Keratinocyte (primary cell): ENCODE data around the gene SOWAHB. TPM values are rescaled to one million over a fixed set of nuclear protein-coding genes. Genes with fewer than 3 reads are reported as not detected.

Source experiments
- DNase-seq: peaks from one replicate; pipeline ENCODE4 v3.0.0-alpha.2; 2011; ENCODE audit warnings: low read depth, missing footprints, low spot score
- FAIRE-seq: peaks from 2 replicates; lab custom pipeline; 2011; peaks lifted over from hg19 to GRCh38; lab: Jason Lieb, UNC
- H2AFZ ChIP-seq: 2 replicates; pipeline ENCODE4 v1.6.0; 2012; ENCODE audit warnings: low read length, control low read depth, inconsistent platforms; ENCODE audit not compliant: control insufficient read depth
- H3K27ac ChIP-seq: 2 replicates; pipeline ENCODE4 v1.5.1; 2011; ENCODE audit warnings: low read length; ENCODE audit not compliant: control insufficient read depth, insufficient read depth
- H3K27me3 ChIP-seq: 3 replicates; pipeline ENCODE4 v1.6.0; 2011; ENCODE audit warnings: low read length; ENCODE audit not compliant: control insufficient read depth, insufficient read depth; ENCODE audit errors: extremely low read depth
- H3K36me3 ChIP-seq, 2 experiments: 2 replicates in 1 of 2; 3 replicates in 1 of 2; pipeline ENCODE4 v1.5.1; 2011; ENCODE audit warnings: low read length in 2 of 2, mild to moderate bottlenecking in 1 of 2; ENCODE audit not compliant: control insufficient read depth in 2 of 2, insufficient read depth in 2 of 2; ENCODE audit errors: extremely low read depth in 1 of 2
- H3K4me1 ChIP-seq: 3 replicates; pipeline ENCODE4 v1.5.1; 2011; ENCODE audit warnings: low read length; ENCODE audit not compliant: control insufficient read depth, insufficient read depth; ENCODE audit errors: extremely low read depth
- H3K4me2 ChIP-seq: 3 replicates; pipeline ENCODE4 v1.6.0; 2011; ENCODE audit warnings: low read depth, low read length; ENCODE audit not compliant: control insufficient read depth, insufficient read depth; ENCODE audit errors: extremely low read depth
- H3K4me3 ChIP-seq, 3 experiments: fragments of 200-600 bp in 1 of 3; sonication (generic) in 1 of 3; 2 replicates in 2 of 3; 3 replicates in 1 of 3; pipeline ENCODE4 v1.5.1; 2011 to 2016; ENCODE audit warnings: low read length in 3 of 3, mild to moderate bottlenecking in 3 of 3, control low read depth in 2 of 3, inconsistent platforms in 1 of 3, low read depth in 1 of 3, mixed read lengths in 1 of 3, mixed run types in 1 of 3, moderate library complexity in 1 of 3; ENCODE audit not compliant: control insufficient read depth in 2 of 3, insufficient read depth in 2 of 3; ENCODE audit errors: extremely low read depth in 1 of 3
- H3K79me2 ChIP-seq: 2 replicates; pipeline ENCODE4 v1.6.0; 2012; ENCODE audit warnings: low read length; ENCODE audit not compliant: control insufficient read depth, insufficient read depth
- H3K9ac ChIP-seq: 3 replicates; pipeline ENCODE4 v1.6.0; 2011; ENCODE audit warnings: low read length; ENCODE audit not compliant: control insufficient read depth, insufficient read depth; ENCODE audit errors: extremely low read depth
- H3K9me1 ChIP-seq: 3 replicates; pipeline ENCODE4 v1.6.0; 2011; ENCODE audit warnings: low read length; ENCODE audit not compliant: control insufficient read depth, insufficient read depth; ENCODE audit errors: extremely low read depth
- H3K9me3 ChIP-seq: 2 replicates; pipeline ENCODE4 v1.5.1; 2012; ENCODE audit warnings: low read depth, low read length; ENCODE audit not compliant: control insufficient read depth
- H4K20me1 ChIP-seq: 3 replicates; pipeline ENCODE4 v1.6.0; 2011; ENCODE audit warnings: low read length; ENCODE audit not compliant: control insufficient read depth, insufficient read depth; ENCODE audit errors: extremely low read depth
- EZH2 ChIP-seq: IDR thresholded peaks from one replicate; pipeline ENCODE4 v1.6.1; 2012; ENCODE audit warnings: inconsistent platforms, mild to moderate bottlenecking, low read length, moderate library complexity
- dilution Hi-C: fragments of 300-500 bp; cut with MboI; formaldehyde crosslinking; loops from one replicate; pipeline ENCODE4 v1.7.0; 2020; ENCODE audit warnings: low sequenced_read_pairs; ENCODE audit not compliant: extremely low pct_ligation_motif_present
- polyA plus RNA-seq, 5 experiments: library from polyadenylated mRNA; depleted of rRNA in 3 of 5; stranded (reverse) in 3 of 5; stranded (forward) in 1 of 5; unstranded in 1 of 5; fragments of >200 nt; gene quantifications; 1 replicate in 1 of 5; 2 replicates in 3 of 5; 3 replicates in 1 of 5; pipeline versions ENCODE4 v1.2.1 to v1.2.3, GENCODE V29; 2011 to 2012; ENCODE audit warnings: missing spikeins in 2 of 5, low read depth in 1 of 5, low replicate concordance in 1 of 5
- TF ChIP-seq, protein P1 (sequence below), 3 experiments: IDR thresholded peaks in 1 of 3; conservative IDR thresholded peaks in 1 of 3; optimal IDR thresholded peaks in 1 of 3; 2 replicates in 2 of 3; 3 replicates in 1 of 3; pipeline versions ENCODE3 to v1.5.1; 2011; ENCODE audit warnings: low read length in 3 of 3, mild to moderate bottlenecking in 3 of 3, moderate library complexity in 2 of 3, control low read depth in 1 of 3, inconsistent platforms in 1 of 3; ENCODE audit not compliant: insufficient read depth in 2 of 3; ENCODE audit errors: extremely low read depth in 1 of 3

The SOWAHB gene
- polyA plus RNA-seq, 1 donor (not counting 4 experiments of a cell fraction or from before 2014, with no cell fraction given) = 0.18 TPM

DNA sequence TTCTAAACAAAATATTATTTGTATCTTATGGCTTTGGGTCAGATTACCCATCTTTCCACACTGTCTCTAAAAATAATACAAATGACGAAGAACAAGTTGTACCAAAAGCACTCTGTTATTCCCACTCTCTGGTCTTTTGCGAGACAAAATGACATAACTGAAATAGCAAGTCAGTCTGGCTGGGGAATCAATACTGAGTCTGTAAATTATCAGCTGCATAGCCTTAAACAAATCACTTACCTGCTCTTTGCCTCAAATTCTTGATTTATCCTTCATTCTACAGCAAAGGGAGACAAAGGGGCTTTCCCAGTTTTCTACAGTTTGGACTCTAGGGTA, 40.9 kb downstream of the SOWAHB start:
- Histone ChIP-seq H3K9ac (no peak overlapping the region), H4K20me1 (no peaks in the 10 kb centered on the region), H3K9me3 (no peaks in the 10 kb centered on the region), H3K4me3 (no peak overlapping the region), H3K4me1 (no peaks in the 10 kb centered on the region), H3K36me3 (no peaks in the 10 kb centered on the region), H3K9me1 (no peaks in the 10 kb centered on the region), H3K27ac (no peak overlapping the region), H3K4me2 (no peak overlapping the region), H3K27me3 (no peaks in the 10 kb centered on the region), H2AFZ (no peak overlapping the region), H3K79me2 (no peaks in the 10 kb centered on the region)
- TF ChIP-seq EZH2 = no peak
- TF ChIP-seq, protein P1, sequence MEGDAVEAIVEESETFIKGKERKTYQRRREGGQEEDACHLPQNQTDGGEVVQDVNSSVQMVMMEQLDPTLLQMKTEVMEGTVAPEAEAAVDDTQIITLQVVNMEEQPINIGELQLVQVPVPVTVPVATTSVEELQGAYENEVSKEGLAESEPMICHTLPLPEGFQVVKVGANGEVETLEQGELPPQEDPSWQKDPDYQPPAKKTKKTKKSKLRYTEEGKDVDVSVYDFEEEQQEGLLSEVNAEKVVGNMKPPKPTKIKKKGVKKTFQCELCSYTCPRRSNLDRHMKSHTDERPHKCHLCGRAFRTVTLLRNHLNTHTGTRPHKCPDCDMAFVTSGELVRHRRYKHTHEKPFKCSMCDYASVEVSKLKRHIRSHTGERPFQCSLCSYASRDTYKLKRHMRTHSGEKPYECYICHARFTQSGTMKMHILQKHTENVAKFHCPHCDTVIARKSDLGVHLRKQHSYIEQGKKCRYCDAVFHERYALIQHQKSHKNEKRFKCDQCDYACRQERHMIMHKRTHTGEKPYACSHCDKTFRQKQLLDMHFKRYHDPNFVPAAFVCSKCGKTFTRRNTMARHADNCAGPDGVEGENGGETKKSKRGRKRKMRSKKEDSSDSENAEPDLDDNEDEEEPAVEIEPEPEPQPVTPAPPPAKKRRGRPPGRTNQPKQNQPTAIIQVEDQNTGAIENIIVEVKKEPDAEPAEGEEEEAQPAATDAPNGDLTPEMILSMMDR (optimal IDR thresholded peaks at IDR 0.05 in 1 of 3, IDR thresholded peaks at IDR 0.05 in 1 of 3, conservative IDR thresholded peaks at IDR 0.05 in 1 of 3; ENCODE audit: extremely low read depth in 1 of 3, insufficient read depth in 2 of 3, low read length in 3 of 3) = no peak
- dilution Hi-C loops = no loop called here
- FAIRE-seq (no peak), DNase-seq (no peak)

DNA sequence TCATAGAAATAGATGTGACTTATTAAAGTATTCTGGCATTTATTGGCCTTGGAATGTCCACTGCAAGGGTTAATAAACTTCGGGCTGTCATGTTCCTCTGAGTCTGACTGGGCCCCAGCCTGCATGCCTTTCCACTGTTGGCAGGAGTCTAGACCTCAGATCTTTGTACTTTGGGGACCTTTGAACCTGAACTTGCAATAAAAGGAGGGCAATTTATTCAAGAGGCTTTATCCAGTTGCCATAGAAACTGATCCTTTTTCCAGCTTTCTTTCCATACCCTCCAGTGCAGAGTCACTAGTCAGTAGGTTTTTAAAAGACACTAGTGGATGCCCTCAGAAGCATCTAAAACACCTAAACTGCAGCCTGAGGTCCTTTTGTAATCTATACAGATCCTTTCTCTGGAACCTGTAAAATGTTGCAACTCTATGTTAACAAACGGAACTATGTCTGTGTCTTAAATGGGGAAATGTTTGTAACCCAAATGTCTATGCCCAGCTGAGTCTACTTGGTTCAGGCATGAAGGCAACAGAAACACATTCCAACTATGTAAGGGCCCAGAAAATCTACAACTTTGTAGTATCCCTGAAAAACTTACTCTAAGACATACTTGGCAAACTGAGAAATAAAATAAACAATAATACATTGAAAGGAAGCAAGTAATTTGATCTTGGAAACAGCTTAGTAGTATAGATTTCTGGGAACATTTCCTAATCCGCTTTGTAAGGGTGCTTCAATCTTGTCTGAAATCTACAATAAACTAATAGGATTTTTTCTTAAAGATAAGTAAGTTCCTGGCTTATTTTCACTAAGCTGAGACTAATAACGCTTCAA, 41.5 kb downstream of the SOWAHB start:
- H3K9me3 ChIP-seq = no peaks in the 10 kb centered on the region
- no peak for DNase-seq
- no peak for TF ChIP-seq EZH2
- TF ChIP-seq, protein P1 (optimal IDR thresholded peaks at IDR 0.05 in 1 of 3, IDR thresholded peaks at IDR 0.05 in 1 of 3, conservative IDR thresholded peaks at IDR 0.05 in 1 of 3; ENCODE audit: extremely low read depth in 1 of 3, insufficient read depth in 2 of 3, low read length in 3 of 3) = no peak

More for the DNA sequence above, 41.5 kb downstream of the SOWAHB start:
- H3K4me3 ChIP-seq = no peak overlapping the region
- H4K20me1 ChIP-seq = no peaks in the 10 kb centered on the region
- FAIRE-seq = no peak
- H3K79me2 ChIP-seq = no peaks in the 10 kb centered on the region
- H3K27ac ChIP-seq = no peak overlapping the region
- H3K36me3 ChIP-seq = no peaks in the 10 kb centered on the region
- no peak overlapping the region for H2AFZ ChIP-seq
- no peaks in the 10 kb centered on the region for H3K27me3 ChIP-seq
- no peaks in the 10 kb centered on the region for H3K4me1 ChIP-seq
- dilution Hi-C loops = no loop called here
- no peaks in the 10 kb centered on the region for H3K9me1 ChIP-seq
- H3K9ac ChIP-seq = no peak overlapping the region
- H3K4me2 ChIP-seq = no peak overlapping the region
